ENCODE measurements around the gene UBE2B. TPM values are rescaled to one million over a fixed set of nuclear protein-coding genes. Genes with fewer than 3 reads are reported as not detected.
A peak's percentile ranks its signal among the peaks of the same experiment; 100 is the strongest.
"Not testable (repeated sequence)": the region's sequence is repeated elsewhere in the genome, so short reads cannot be mapped to it uniquely, and the experiment has no call there.

The UBE2B gene
- 31.6 and 35.8 TPM in 2 replicates for total RNA-seq (2014; rRNA removed; shearing (Covaris generic))

DNA sequence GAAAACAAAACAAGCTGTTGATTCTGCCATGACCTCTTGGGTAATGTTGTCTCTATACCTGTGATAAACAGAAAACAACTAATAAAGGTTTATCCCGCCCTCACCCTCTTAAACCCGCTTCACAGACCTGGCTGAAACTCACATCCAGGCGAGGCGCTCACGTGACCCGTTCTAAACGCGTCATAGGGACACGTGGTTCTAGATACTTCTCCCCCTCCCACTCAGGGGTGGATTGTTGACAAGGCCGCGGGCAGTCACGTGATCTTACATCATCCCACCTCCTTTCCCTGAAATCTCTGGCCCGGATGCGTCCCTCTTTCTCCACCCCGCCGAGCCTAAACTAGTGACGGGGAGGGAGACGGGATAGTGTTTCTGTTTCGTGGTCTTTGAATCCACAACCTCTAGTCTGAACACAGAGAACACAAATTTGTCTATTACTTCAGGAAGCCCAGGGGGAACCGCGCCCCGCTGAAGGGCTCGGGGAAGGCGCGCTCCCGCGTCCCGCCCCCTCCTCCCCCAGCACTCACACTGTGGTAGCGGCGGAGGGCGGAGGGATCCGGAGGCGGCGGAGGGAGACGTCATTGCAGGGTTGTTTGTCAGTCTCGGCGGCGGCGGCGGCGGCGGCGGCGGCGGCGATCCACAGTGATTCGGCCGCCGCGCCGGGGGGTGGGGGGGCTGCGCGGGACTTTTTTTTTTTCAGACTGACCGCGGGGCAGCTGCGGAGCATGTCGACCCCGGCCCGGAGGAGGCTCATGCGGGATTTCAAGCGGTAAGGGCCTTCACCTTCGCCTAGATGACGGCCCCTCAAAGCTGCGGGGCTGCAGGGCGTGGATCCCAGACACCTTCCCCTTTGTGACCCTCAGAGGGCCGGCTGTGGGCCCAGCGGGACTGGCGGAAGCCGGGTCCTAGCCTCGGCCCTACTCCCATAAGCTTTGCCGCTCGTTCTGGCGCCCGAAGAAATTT lies at the start of gene UBE2B:
Gene UBE2B, plus strand, starts transcription at position 699 of the 963 bp plus-strand sequence. Its CDS starts 27 bp downstream, at position 726.
- in situ Hi-C loops (cut with HindIII; ENCODE audit: low sequenced_read_pairs): no loop called here
- peak; percentile 100 for DNase-seq (ENCODE audit: low spot score)

DNA sequence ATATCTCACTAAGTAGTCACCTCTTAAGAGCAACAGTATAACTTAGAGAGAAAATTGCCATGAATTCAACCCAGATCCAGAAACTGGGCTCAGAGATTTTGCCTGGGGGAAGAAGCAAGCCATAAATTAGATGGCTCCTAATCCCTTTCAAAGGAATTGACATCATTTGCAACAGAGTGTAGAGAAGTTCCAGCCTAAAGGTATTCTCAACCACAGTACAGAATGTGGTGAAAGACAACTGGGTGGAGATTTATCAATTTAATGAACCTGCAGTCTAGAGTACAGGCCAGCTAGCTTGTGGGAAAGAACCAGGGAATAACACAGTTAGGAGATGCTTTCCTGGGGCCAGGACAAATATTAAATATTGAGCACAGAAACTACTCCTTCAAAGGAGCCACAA lies 44.0 kb upstream of the UBE2B start:
- in situ Hi-C loops (cut with HindIII; ENCODE audit: low sequenced_read_pairs): no loop called here
- DNase-seq (ENCODE audit: low spot score): no peak

DNA sequence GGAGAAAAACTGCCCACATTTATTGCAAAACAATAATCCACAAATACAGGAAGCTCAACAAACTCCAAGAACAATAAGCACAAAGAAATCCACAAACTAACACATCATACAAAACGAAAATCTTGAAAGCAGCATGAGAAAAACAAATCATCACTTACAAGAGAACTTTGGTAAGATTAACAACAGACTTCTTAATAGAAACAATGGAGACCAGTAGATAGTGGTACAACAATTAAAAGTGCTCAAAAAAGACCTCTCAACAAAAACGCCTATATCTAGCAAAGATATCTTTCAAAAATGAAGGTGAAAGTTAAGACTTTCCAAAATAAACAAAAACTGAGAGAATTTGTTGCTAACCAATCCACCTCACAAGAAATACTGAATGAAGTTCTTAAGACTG lies 42.8 kb upstream of the UBE2B start:
- DNase-seq (ENCODE audit: low spot score): no peak
- in situ Hi-C loops (cut with HindIII; ENCODE audit: low sequenced_read_pairs): no loop called here

DNA sequence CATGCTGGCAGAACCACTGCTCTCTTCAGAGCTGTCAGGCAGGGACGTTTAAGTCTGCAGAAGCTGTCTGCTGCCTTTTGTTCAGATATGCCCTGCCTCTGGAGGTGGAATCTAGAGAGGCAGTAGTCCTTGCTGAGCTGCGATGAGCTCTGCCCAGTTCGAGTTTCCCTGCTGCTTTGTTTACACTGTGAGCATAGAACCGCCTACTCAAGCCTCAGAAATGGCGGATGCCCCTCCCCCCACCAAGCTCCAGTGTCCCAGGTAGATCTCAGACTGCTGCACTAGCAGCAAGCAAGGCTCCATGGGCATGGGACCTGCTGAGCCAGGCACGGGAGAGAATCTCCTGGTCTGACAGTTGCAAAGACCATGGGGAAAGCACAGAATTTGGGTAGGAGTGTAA lies 34.5 kb upstream of the UBE2B start:
- DNase-seq (ENCODE audit: low spot score); in situ Hi-C loops (cut with HindIII; ENCODE audit: low sequenced_read_pairs): not testable (repeated sequence)

DNA sequence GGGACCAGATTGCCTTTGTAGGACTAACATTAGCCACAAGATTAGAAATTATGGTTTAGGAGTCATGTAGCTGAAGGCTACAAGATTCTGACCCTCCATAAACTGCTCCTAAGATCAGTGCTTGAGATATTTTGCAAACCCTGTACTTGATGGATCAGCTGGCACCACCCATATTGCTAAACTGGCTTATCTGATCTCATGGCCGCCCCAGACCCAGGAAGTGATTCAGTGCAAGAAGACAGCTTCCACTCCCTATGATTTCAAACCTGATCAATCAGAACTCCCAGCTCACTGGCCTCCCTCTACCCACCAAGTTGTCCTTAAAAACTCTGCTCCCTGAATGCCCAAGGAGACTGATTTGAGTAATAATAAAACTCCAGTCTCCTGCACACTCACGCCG lies 27.9 kb upstream of the UBE2B start:
- DNase-seq (ENCODE audit: low spot score); in situ Hi-C loops (cut with HindIII; ENCODE audit: low sequenced_read_pairs): not testable (repeated sequence)

DNA sequence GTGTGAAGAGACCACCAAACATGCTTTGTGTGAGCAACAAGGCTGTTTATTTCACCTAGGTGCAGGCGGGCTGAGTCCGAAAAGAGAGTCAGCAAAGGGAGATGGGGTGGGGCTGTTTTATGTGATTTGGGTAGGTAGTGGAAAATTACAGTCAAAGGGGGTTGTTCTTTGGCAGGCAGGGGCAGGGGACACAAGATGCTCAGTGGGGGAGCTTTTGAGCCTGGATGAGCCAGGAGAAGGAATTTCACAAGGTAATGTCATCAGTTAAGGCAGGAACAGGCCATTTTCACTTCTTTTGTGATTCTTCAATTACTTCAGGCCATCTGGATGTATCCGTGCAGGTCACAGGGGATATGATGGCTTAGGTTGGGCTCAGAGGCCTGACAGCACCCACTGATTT lies 25.9 kb upstream of the UBE2B start:
- DNase-seq (ENCODE audit: low spot score); in situ Hi-C loops (cut with HindIII; ENCODE audit: low sequenced_read_pairs): not testable (repeated sequence)

DNA sequence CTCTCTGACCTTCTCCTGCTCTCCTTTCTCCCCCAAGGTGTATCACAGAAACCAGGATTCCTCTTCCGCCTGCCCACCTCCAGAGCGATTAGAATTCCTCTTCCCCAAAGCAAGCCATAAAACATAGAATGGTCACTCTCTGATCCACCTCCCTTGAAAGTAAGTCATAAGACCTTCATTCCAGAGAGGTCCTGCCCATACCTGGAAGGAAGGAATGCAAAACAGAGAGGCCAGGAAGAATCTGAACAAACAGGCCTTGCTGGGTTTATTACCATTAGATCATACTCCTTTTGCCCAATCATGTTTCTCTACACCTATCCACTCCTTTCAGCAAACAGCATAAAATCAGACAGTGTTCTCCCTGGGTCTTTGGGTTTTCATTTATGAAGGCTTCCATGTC lies 25.4 kb upstream of the UBE2B start:
- no peak for DNase-seq (ENCODE audit: low spot score)
- in situ Hi-C loops (cut with HindIII; ENCODE audit: low sequenced_read_pairs): no loop called here

DNA sequence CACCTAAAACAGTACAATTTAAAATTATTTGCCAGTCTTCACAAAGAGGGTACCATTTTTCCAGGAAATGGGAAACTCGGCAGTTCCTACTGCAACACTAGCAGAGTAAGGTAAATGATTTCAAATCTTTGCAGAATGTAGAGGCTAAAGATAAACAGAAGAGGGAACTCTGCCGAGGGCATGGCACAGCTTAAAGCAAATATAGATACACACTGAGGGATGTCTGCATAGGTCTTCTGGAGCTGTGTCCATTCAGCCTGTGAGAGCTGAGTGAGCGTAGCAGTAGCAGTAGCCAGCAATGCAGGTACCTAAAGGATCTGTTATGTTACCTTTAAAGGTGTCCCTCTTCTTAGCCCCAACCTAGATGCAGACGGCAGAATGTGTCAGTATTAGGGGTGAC lies 21.9 kb upstream of the UBE2B start:
- in situ Hi-C loops (cut with HindIII; ENCODE audit: low sequenced_read_pairs): no loop called here
- DNase-seq (ENCODE audit: low spot score): no peak

DNA sequence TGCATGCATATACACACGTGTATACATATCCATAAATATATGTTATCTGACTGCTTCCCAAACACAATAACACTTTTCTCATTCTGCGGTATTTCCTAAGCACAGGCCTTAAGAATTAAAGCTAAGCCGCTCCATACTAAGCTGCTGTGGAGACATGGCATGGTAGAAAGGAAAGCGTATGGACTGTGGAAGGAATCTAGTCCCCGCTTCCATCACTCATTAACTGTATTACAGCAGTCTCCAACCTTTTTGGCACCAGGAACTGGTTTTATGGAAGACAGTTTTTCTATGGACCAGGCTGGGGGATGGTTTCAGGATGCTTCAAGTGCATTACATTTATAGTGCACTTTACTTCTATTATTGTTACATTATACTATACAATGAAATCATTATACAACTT lies 15.7 kb upstream of the UBE2B start:
- DNase-seq (ENCODE audit: low spot score): no peak
- in situ Hi-C loops (cut with HindIII; ENCODE audit: low sequenced_read_pairs): no loop called here

DNA sequence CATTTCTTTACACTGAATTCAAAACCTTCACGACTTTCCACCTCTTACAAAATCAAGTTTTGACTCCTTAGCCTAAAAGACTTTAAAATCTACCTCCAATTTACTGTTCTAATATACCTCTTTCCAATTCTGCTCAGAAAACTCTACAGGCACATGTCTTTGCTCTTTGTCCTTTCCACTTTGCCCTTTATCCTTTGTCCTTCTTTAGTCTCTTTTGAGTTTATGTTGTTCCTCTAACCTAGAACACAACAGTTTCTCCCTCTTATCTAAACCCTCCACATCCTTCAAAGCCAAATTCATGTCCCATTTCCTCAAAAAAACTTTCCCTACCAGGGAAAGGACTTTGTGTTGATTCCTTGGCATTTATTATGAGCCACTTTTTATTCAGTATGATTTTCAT lies 5.8 kb upstream of the UBE2B start:
- DNase-seq (ENCODE audit: low spot score): no peak
- in situ Hi-C loops (cut with HindIII; ENCODE audit: low sequenced_read_pairs): no loop called here

DNA sequence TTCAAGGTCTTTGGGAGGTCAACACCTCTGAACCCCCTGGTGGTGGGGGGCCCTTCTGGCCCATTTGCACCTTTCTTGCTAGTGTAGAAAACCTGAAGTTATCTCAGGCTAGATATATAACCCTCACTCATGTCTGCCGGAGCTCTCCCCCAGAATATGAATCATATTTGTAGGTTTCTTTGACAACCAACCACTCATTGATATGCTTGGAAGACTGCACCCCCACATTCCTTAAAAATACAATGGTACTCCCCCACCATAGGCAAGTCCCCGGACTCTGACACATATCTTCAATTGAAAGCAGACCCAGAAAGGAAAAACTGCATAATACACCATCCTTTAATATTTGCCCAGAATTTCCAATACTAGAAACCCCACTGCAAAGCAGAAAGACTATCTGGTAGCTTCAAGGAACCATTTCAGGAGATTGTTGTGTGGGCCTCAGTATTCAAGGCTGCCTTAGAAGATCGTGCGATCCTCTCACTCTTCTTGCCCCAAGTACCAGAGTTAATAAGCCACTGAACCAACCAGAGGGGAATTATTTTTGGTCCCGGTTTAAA lies 978 bp upstream of the UBE2B start:
- DNase-seq (ENCODE audit: low spot score): no peak
- in situ Hi-C loops (cut with HindIII; ENCODE audit: low sequenced_read_pairs): no loop called here

DNA sequence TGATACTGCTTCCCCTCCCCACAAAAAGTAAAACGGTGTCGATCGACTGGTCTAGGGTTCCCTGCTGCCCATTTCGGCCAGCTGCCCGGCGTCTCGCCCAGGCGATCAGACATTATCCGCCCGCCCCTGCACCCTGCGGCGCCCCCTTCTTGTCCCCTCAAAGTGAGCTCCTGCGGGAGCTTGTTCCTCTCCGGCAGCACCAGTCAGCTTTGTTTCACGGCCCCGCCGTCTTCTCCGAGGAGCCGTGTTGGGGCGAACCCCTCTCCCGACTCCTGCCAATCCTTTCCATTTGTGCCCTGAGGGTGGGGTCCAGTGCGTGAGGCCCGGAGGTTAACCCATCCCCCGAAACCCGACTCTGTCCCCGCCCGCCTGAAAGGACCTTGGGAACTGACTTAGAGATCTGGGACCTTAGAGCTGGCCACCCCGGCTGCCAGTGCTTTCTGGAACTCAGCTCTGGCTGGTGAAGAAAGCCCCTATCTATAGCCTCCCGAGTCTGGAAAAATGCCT lies 518 bp downstream of the UBE2B start:
- in situ Hi-C loops (cut with HindIII; ENCODE audit: low sequenced_read_pairs): no loop called here
- DNase-seq (ENCODE audit: low spot score): peak; percentile 48

DNA sequence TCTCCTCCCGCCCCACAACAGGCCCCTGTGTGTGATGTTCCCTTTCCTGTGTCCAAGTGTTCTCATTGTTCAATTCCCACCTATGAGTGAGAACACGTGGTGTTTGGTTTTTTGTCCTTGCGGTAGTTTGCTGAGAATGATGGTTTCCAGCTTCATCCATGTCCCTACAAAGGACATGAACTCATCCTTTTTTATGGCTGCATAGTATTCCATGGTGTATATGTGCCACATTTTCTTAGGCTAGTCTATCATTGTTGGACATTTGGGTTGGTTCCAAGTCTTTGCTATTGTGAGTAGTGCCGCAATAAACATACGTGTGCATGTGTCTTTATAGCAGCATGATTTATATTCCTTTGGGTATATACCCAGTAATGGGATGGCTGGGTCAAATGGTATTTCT lies 2.3 kb downstream of the UBE2B start:
- in situ Hi-C loops (cut with HindIII; ENCODE audit: low sequenced_read_pairs); DNase-seq (ENCODE audit: low spot score): not testable (repeated sequence)

DNA sequence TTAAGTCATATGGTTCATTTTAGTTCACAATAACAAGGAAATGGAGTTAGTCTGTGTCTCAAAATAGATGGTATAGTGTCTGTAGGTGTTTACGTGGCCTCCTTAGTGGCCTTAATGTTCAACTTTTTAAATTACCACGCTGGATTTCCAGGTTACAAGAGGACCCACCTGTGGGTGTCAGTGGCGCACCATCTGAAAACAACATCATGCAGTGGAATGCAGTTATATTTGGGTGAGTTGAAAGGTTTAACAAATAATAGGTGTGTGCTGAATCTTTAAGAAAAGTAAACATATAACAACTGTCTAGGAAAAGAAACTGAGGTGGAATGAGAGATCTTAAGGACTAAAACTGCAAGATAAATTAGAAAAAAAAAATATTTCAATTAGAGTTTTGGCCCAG lies 2.9 kb downstream of the UBE2B start:
- DNase-seq (ENCODE audit: low spot score): peak; percentile 32
- in situ Hi-C loops (cut with HindIII; ENCODE audit: low sequenced_read_pairs): no loop called here

DNA sequence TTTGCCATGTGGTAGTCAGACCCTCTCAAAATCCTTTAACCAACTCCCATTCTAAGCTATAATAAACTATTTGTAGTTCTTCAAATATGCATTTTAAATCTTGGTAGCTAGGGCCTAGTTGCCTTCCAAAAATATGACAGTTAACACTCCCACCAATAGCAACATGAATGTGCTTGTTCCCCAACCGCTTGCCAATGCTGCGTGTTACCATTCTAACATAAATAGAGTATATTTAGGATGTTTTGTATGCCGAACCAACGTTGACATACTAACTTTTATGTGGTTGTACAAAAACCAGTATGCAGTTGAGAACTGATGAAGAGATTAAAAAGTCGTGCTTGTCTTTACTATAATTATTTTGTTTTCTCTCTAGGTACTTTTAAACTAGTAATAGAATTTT lies 9.0 kb downstream of the UBE2B start:
- in situ Hi-C loops (cut with HindIII; ENCODE audit: low sequenced_read_pairs): no loop called here
- no peak for DNase-seq (ENCODE audit: low spot score)

DNA sequence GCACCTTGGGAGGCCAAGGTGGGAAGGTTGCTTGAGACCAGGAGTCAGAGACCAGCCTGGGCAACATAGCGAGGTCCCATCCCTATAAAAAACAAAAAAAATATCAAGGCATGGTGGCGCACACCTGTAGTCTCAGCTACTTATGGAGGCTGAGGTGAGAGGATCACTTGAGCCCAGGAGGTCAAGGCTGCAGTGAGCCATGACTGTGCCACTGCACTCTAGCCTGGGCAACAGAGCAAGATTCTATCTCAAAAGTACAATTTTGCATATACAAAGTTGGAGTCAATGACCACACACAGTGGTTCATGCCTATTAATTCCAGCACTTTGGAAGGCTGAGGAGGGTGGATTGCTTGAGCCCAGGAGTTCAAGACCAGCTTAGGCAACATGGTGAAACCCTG lies 10.8 kb downstream of the UBE2B start:
- in situ Hi-C loops (cut with HindIII; ENCODE audit: low sequenced_read_pairs); DNase-seq (ENCODE audit: low spot score): not testable (repeated sequence)

DNA sequence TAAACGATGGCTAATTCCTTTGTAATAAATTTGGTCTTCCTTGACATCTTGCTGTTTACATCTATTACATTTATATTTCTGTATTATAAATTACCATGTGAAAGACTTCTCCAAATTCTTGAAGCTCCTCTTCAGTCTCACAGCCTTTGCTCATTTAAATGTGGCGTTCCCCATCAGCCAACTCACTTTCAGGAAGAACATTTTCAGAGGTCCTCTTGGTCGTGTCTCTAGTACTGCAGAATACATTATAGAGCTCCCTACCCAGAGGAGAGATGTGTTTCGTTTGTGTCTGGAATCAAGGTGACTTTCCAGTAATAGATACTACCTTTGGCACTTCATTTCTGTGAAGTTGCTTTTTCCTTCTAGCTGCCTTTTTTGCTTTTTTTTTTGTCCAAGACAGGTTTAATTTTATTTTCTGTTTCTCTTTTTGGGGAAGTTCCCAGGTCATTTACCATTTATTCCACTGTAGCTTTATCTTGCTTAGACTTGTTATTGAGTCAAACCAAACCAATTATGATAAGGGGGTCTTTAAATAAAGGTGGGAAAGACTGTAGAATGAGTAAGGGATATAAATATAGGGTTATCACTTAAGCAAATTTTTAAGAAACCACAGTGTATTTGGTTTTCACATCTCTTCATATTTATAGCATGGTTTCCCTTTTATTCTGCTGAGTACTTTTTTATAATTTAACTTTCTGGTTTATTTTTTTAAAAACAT lies 12.8 kb downstream of the UBE2B start:
- DNase-seq (ENCODE audit: low spot score): no peak
- in situ Hi-C loops (cut with HindIII; ENCODE audit: low sequenced_read_pairs): no loop called here

DNA sequence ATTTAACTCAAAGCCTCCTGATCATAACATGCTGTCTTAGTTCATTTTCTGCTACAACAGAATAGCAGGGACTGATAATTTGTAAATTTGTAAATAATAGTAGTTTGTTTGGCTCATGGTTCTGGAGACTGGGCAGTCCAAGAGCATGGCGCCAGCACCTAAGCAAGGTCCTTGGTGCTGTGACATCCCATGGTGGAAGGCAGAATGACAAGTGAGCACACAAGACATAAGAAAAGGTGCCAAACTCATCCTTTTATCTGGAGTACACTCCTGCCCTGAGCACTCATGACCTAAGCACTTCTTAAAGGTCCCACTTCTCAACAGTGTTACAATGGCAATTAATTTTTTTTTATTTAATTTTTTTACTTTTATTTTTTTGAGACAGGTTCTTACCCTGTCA lies 16.1 kb downstream of the UBE2B start:
- no peak for DNase-seq (ENCODE audit: low spot score)
- in situ Hi-C loops (cut with HindIII; ENCODE audit: low sequenced_read_pairs): no loop called here

DNA sequence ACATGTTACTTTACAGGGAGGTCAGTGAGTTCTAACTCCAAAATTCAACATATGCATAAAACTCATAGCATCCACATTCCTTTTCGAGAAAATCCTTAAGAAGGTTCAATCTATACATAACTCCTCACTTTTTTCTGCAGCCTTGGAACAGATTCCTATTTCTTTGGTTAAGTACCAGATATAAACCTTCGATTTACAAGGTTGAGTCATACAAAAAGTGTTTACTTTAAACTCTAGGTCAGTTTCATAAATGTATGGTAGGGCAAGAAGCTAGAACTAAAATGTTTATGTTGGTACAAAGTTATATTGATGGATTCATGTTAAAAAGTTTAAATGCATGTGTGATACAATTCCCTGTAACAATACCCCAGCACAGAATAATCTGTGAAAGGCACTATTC lies 20.9 kb downstream of the UBE2B start:
- in situ Hi-C loops (cut with HindIII; ENCODE audit: low sequenced_read_pairs): no loop called here
- DNase-seq (ENCODE audit: low spot score): no peak

DNA sequence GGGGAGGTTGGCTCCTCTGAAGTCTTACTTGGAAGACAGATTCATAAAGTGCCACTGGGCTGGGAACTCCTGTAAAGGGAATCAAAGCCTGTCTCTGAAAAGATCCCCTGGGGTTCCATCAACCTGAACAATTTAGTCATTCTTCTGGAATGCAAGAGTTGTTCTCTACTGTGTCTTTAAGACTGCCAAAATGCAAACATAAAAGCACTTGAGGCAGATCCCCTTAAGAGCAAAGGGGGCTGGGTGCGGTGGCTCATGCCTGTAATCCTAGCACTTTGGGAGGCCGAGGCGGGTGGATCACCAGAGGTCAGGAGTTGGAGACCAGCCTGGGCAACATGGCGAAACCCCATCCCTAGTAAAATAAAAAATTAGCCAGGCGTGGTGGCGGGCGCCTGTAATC lies 23.6 kb downstream of the UBE2B start:
- in situ Hi-C loops (cut with HindIII; ENCODE audit: low sequenced_read_pairs): no loop called here
- DNase-seq (ENCODE audit: low spot score): no peak

Measured in G401 (cell line).